Measurements from ENCODE around the gene B9D1. TPM values are rescaled to one million over a fixed set of nuclear protein-coding genes. Genes with fewer than 3 reads are reported as not detected.

B9D1 gene
- total RNA-seq, 3 donors from 2014 or later (not counting 1 experiment from before 2014, with no cell fraction given): 3.1 to 7.5 (median 3.7) TPM

DNA sequence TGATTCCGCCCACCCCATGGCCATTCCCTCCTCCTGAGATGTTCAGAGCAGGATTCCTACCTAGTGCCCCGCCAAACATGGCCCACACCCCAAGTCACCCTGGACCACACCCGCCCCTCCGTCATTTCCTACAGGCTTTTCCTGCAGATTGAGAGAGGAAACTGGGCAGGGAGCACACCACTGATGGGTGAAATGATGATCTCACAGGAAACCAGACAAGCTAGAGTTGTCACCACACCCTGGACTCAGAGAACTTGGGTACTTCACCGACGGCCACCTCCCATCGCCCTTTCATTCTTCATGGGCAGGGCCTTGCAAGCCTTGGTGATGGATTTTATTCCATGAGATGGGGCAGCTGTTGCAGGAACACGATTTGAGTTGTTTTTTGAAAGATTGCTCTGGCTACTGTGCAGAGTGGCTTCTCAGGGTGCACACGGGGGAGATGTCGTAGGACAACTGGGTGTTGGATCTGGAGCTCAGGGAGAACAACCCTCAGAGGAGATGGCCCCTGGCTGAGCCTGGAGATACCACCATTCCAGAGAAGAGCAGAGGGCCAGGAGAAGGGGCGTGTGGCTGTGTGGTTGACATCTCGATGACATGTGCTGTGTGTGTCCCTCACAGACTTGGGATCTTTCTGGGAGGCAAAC lies 7.4 kb upstream of the B9D1 start:
- H3K4me3 Mint-ChIP-seq: peak overlapping the region; percentile 91
- Histone ChIP-seq H3K27me3 (ENCODE audit: control insufficient read depth, insufficient read depth, low read length) (no peaks in the 10 kb centered on the region), H3K4me1 (ENCODE audit: control insufficient read depth, insufficient read depth, low read length) (peaks cover 58% of the 10 kb centered on the region), H3K27ac (ENCODE audit: low read length) (peak overlapping the region; percentile 80), H3K36me3 (ENCODE audit: control insufficient read depth, insufficient read depth, low read length) (no peaks in the 10 kb centered on the region), H3K4me3 (ENCODE audit: low read length) (no peak overlapping the region), H3K9me3 (ENCODE audit: control insufficient read depth, insufficient read depth, low read length) (no peaks in the 10 kb centered on the region)
- H3K4me1 Mint-ChIP-seq: peaks cover 57 to 72% of the 10 kb centered on the region in 2 donors
- H3K27me3 Mint-ChIP-seq (ENCODE audit: low read depth in 2 of 2): no peaks in the 10 kb centered on the region
- no peaks in the 10 kb centered on the region for H3K36me3 Mint-ChIP-seq
- DNase-seq (peak; percentile 35 to 69), ATAC-seq (peak; percentile 81 to 85 (median 82))
- no peaks in the 10 kb centered on the region for H3K9me3 Mint-ChIP-seq
- intact Hi-C loops (cut with micrococcal nuclease): loop anchor here (5.0 to 10.0 kb wide), 2 partner anchors 137 to 275 kb away; partner anchors contain the start of gene ALDH3A2
- peak overlapping the region; percentile 91 to 95 for H3K27ac Mint-ChIP-seq
- TF ChIP-seq, protein P1, sequence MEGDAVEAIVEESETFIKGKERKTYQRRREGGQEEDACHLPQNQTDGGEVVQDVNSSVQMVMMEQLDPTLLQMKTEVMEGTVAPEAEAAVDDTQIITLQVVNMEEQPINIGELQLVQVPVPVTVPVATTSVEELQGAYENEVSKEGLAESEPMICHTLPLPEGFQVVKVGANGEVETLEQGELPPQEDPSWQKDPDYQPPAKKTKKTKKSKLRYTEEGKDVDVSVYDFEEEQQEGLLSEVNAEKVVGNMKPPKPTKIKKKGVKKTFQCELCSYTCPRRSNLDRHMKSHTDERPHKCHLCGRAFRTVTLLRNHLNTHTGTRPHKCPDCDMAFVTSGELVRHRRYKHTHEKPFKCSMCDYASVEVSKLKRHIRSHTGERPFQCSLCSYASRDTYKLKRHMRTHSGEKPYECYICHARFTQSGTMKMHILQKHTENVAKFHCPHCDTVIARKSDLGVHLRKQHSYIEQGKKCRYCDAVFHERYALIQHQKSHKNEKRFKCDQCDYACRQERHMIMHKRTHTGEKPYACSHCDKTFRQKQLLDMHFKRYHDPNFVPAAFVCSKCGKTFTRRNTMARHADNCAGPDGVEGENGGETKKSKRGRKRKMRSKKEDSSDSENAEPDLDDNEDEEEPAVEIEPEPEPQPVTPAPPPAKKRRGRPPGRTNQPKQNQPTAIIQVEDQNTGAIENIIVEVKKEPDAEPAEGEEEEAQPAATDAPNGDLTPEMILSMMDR (IDR thresholded peaks at IDR 0.05): no peak
- WGBS (ENCODE audit: insufficient coverage): 29% methylated on average over 12 of the region's 12 CpGs

DNA sequence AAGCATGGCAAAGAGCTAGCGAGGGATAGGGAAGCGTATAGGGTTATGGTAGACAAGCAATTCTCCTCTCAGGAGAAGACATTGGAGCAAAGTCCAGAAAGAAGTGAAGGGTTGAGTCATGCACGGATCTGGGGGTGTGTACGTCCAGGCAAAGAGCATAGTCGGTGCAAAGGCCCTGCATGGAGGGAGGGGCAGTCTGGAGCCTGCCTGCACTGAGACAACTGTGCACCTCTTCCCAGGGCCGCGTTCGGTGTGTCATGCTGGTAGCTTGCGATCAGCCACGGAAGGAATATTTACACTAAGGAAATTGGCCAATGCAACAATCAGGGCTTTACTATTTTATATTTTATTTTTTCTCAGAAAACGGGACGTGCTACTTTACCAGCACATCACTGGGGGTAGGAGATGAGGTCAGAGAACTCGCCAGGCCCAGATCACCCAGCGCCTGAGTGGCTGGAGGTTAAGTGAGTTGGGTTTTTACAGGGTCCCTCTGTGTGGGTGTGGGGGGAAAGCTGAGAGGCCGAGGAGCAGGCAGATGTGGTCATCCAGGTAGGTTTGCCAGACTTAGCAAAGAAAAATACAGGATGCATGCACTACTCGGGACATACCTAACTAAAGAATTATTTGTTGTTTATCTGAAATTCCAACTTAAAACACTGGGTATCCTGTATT lies 6.7 kb upstream of the B9D1 start:
- peak overlapping the region; percentile 80 for H3K27ac ChIP-seq (ENCODE audit: low read length)
- TF ChIP-seq, protein P1 (IDR thresholded peaks at IDR 0.05): no peak
- no peaks in the 10 kb centered on the region for H3K36me3 ChIP-seq (ENCODE audit: control insufficient read depth, insufficient read depth, low read length)
- Mint-ChIP-seq H3K9me3 (no peaks in the 10 kb centered on the region), H3K27ac (peak overlapping the region; percentile 91 to 95), H3K27me3 (ENCODE audit: low read depth in 2 of 2) (no peaks in the 10 kb centered on the region), H3K36me3 (no peaks in the 10 kb centered on the region), H3K4me3 (peak overlapping the region; percentile 91), H3K4me1 (peaks cover 52 to 68% of the 10 kb centered on the region in 2 donors)
- WGBS (ENCODE audit: insufficient coverage): 82% methylated on average over 16 of the region's 16 CpGs
- H3K4me1 ChIP-seq (ENCODE audit: control insufficient read depth, insufficient read depth, low read length): peaks cover 58% of the 10 kb centered on the region
- no peaks in the 10 kb centered on the region for H3K9me3 ChIP-seq (ENCODE audit: control insufficient read depth, insufficient read depth, low read length)
- H3K4me3 ChIP-seq (ENCODE audit: low read length): no peak overlapping the region
- no peak for ATAC-seq
- intact Hi-C loops (cut with micrococcal nuclease): loop anchor here (10.0 kb wide), 1 partner anchor 276 kb away; the partner anchor contains the start of gene ALDH3A2
- H3K27me3 ChIP-seq (ENCODE audit: control insufficient read depth, insufficient read depth, low read length): no peaks in the 10 kb centered on the region
- no peak for DNase-seq

DNA sequence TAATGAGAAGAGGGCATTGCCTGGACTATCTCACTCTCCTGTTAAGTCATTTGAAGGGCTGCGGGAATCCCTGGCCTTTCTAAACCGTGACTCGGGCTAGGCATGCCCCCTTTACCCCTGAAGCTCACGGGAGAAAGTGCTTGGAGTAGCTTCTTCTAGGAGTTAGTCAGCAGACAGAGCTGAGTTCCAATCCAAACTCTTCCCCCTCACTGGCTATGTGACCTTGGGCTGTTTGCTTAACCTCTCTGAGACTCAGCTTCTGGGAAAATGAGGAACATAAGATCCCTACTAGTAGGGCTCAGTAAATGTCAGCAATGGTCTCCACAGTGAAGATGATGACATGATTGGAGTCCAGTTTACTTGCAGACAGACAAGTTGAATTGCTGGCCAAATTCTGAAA lies 5.7 kb upstream of the B9D1 start:
- Mint-ChIP-seq H3K4me3 (peak overlapping the region; percentile 4), H3K36me3 (no peaks in the 10 kb centered on the region), H3K27me3 (ENCODE audit: low read depth in 2 of 2) (no peaks in the 10 kb centered on the region), H3K4me1 (peaks cover 55 to 67% of the 10 kb centered on the region in 2 donors), H3K27ac (peak overlapping the region; percentile 91 to 95), H3K9me3 (no peaks in the 10 kb centered on the region)
- 95% methylated on average over 4 of the region's 4 CpGs for WGBS (ENCODE audit: insufficient coverage)
- TF ChIP-seq, protein P1 (IDR thresholded peaks at IDR 0.05): no peak
- intact Hi-C loops (cut with micrococcal nuclease): loop anchor here (10.0 kb wide), 1 partner anchor 277 kb away; the partner anchor contains the start of gene ALDH3A2
- H3K4me3 ChIP-seq (ENCODE audit: low read length): no peak overlapping the region
- peaks cover 58% of the 10 kb centered on the region for H3K4me1 ChIP-seq (ENCODE audit: control insufficient read depth, insufficient read depth, low read length)
- ATAC-seq: no peak
- no peak for DNase-seq
- H3K9me3 ChIP-seq (ENCODE audit: control insufficient read depth, insufficient read depth, low read length): no peaks in the 10 kb centered on the region
- H3K27ac ChIP-seq (ENCODE audit: low read length): no peak overlapping the region
- no peaks in the 10 kb centered on the region for H3K27me3 ChIP-seq (ENCODE audit: control insufficient read depth, insufficient read depth, low read length)
- H3K36me3 ChIP-seq (ENCODE audit: control insufficient read depth, insufficient read depth, low read length): no peaks in the 10 kb centered on the region

Data from natural killer cell (primary cell).